HUES64 (cell line): ENCODE results near the gene THSD4.
A peak's percentile ranks its signal among the peaks of the same experiment; 100 is the strongest.

ENCODE experiments used
- H3K27ac ChIP-seq: 2 replicates; pipeline ENCODE4 v1.7.0; 2013; ENCODE audit warnings: low read depth, low read length, inconsistent platforms
- H3K27me3 ChIP-seq: 2 replicates; pipeline ENCODE4 v1.6.1; 2013; ENCODE audit warnings: mild to moderate bottlenecking, low read length; ENCODE audit not compliant: insufficient read depth
- H3K36me3 ChIP-seq: 2 replicates; pipeline ENCODE4 v1.6.1; 2013; ENCODE audit warnings: mild to moderate bottlenecking, low read length; ENCODE audit not compliant: insufficient read depth
- H3K4me1 ChIP-seq: 2 replicates; pipeline ENCODE4 v1.6.1; 2013; ENCODE audit warnings: mild to moderate bottlenecking, low read length, moderate library complexity; ENCODE audit not compliant: insufficient read depth
- H3K4me3 ChIP-seq: 2 replicates; pipeline ENCODE4 v1.5.1; 2013; ENCODE audit warnings: mild to moderate bottlenecking, low read length, moderate library complexity
- H3K9ac ChIP-seq: 2 replicates; pipeline ENCODE4 v1.6.1; 2013; ENCODE audit warnings: mild to moderate bottlenecking, low read depth, low read length
- H3K9me3 ChIP-seq: 2 replicates; pipeline ENCODE4 v1.6.1; 2013; ENCODE audit warnings: low read depth, low read length; ENCODE audit not compliant: insufficient read depth
- WGBS: fragments of 150-250, 120-280 bp; methylation state at CpG from one replicate; pipeline ENCODE4 v1.1.7; 2013; ENCODE audit warnings: missing lambda C conversion rate; 5-methylcytosine and 5-hydroxymethylcytosine counted together

THSD4 gene

DNA sequence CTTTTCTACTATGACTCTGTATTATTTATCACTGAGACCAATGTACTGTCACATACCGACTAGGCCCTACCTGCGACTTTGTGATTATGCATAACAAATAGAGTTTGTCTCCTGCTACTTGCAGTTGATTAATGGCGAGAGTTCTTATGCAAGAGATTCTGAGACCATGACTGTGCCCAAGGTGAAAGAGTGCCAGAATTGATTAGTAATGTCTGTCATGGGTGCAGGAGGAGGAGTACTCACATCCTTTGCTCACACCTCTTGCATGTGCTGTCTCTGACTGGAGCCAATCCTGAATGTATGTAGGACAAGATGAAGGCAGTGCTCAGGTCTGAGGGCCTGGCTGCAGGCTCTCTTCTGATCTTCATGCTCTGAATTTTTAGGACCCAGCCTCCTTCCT, 260.7 kb downstream of the THSD4 start:
- H3K36me3 ChIP-seq = no peaks in the 10 kb centered on the region
- no peak overlapping the region for H3K4me3 ChIP-seq
- H3K4me1 ChIP-seq = no peaks in the 10 kb centered on the region
- no peak overlapping the region for H3K27ac ChIP-seq
- no peaks in the 10 kb centered on the region for H3K27me3 ChIP-seq
- H3K9me3 ChIP-seq = no peaks in the 10 kb centered on the region
- no peak overlapping the region for H3K9ac ChIP-seq
- WGBS = 91% methylated on average over 3 of the region's 3 CpGs

GRCh38 chr15:71379893-71380292, 264.6 kb downstream of the THSD4 start:
- Histone ChIP-seq H3K4me3 (no peak overlapping the region), H3K27me3 (no peaks in the 10 kb centered on the region), H3K9ac (no peak overlapping the region), H3K27ac (no peak overlapping the region), H3K4me1 (peaks cover 25% of the 10 kb centered on the region), H3K9me3 (no peaks in the 10 kb centered on the region), H3K36me3 (no peaks in the 10 kb centered on the region)
- 98% methylated on average over 2 of the region's 2 CpGs for WGBS

DNA sequence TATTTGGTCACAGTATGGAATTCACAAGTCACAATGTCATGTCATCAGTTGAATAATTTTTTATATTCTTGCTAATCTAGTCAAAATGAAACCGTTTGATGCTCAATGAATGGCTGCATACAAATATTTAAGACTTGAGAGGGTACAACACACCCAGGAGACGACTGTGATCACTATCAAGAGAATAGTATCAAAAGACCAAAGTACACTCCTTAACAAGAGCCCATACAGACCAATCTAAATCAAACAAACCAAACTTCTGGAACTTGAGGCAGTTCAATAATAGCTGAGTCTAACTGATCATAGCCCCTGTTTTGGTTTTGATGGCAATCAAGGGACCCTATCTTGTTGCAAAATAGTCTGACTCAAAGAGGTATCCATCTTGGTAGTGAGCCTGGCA, 265.1 kb downstream of the THSD4 start:
- WGBS = 92% methylated on average over 2 of the region's 2 CpGs
- no peaks in the 10 kb centered on the region for H3K36me3 ChIP-seq
- no peaks in the 10 kb centered on the region for H3K27me3 ChIP-seq
- no peaks in the 10 kb centered on the region for H3K9me3 ChIP-seq
- peaks cover 29% of the 10 kb centered on the region for H3K4me1 ChIP-seq
- no peak overlapping the region for H3K27ac ChIP-seq
- no peak overlapping the region for H3K4me3 ChIP-seq
- H3K9ac ChIP-seq = no peak overlapping the region

DNA sequence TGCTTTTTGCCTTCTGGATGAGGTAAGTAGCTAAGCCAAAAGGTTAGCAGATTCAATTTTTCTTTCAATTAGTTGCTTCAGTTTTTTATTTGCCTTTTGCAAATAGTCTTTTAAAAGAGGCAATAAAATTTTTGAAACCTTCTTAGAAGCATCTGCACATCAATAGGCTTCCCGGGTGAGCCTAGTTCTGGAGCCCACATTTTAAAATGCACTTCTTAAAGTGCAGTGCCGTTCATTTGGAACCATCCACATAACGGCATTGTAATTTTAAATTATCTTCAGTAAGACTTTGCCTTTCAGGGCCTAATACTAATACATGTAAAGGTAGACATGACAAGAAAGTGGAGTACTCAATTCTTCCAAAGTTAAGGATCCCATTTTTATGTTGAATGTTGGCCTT, 269.2 kb downstream of the THSD4 start:
- Histone ChIP-seq H3K27me3 (no peaks in the 10 kb centered on the region), H3K36me3 (no peaks in the 10 kb centered on the region), H3K4me1 (peaks cover 60% of the 10 kb centered on the region), H3K27ac (peak overlapping the region; percentile 94; the same call in 1 of the 2 replicates), H3K9ac (no peak overlapping the region), H3K9me3 (no peaks in the 10 kb centered on the region), H3K4me3 (no peak overlapping the region)
- WGBS = 69% methylated on average over 3 of the region's 3 CpGs

GRCh38 chr15:71385026-71385425, 269.8 kb downstream of the THSD4 start:
- no peaks in the 10 kb centered on the region for H3K27me3 ChIP-seq
- H3K36me3 ChIP-seq = no peaks in the 10 kb centered on the region
- H3K4me3 ChIP-seq = no peak overlapping the region
- peaks cover 60% of the 10 kb centered on the region for H3K4me1 ChIP-seq
- WGBS = 74% methylated on average over 4 of the region's 4 CpGs
- H3K9me3 ChIP-seq = no peaks in the 10 kb centered on the region
- H3K9ac ChIP-seq = no peak overlapping the region
- H3K27ac ChIP-seq = peak overlapping the region; percentile 94

GRCh38 chr15:71385457-71385856, 270.2 kb downstream of the THSD4 start:
- Histone ChIP-seq H3K36me3 (no peaks in the 10 kb centered on the region), H3K9ac (0 out of 2 replicates have a peak overlapping the region, but pooled peaks have one; percentile 4), H3K27me3 (no peaks in the 10 kb centered on the region), H3K27ac (peak overlapping the region; percentile 94), H3K4me1 (peaks cover 60% of the 10 kb centered on the region), H3K9me3 (no peaks in the 10 kb centered on the region), H3K4me3 (no peak overlapping the region)
- 80% methylated on average over 2 of the region's 5 CpGs for WGBS

DNA sequence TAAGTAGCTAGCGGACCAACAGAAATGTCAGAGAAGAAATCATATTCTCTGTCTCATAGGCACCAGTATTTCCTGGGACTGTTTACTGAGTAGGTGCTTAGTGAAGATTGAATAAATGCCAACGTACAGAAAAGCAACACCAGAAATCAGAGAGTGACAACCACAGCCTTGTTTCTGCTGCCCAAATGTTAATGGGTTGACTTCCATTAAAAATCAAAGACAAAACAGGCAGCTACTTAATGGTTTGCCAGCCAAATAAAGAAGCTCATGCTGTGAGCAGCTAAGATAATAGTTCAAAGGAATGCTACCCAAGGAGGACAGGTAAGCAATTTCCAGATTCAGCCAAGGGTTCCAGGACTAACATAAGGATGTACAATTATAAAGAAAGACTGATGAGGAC, 270.7 kb downstream of the THSD4 start:
- WGBS = 56% methylated on average over 2 of the region's 2 CpGs
- Histone ChIP-seq H3K9ac (0 out of 2 replicates have a peak overlapping the region, but pooled peaks have one; percentile 4), H3K27ac (peak overlapping the region; percentile 94), H3K4me1 (peaks cover 60% of the 10 kb centered on the region), H3K4me3 (peak overlapping the region; percentile 26; the same call in 1 of the 2 replicates), H3K36me3 (no peaks in the 10 kb centered on the region), H3K9me3 (no peaks in the 10 kb centered on the region), H3K27me3 (no peaks in the 10 kb centered on the region)

GRCh38 chr15:71386448-71387236, 271.4 kb downstream of the THSD4 start:
- peaks cover 60% of the 10 kb centered on the region for H3K4me1 ChIP-seq
- H3K36me3 ChIP-seq = no peaks in the 10 kb centered on the region
- no peaks in the 10 kb centered on the region for H3K27me3 ChIP-seq
- H3K4me3 ChIP-seq = peak overlapping the region; percentile 26
- H3K9me3 ChIP-seq = no peaks in the 10 kb centered on the region
- WGBS = 5% methylated on average over 10 of the region's 10 CpGs
- H3K9ac ChIP-seq = peak overlapping the region; percentile 49
- H3K27ac ChIP-seq = peak overlapping the region; percentile 94

DNA sequence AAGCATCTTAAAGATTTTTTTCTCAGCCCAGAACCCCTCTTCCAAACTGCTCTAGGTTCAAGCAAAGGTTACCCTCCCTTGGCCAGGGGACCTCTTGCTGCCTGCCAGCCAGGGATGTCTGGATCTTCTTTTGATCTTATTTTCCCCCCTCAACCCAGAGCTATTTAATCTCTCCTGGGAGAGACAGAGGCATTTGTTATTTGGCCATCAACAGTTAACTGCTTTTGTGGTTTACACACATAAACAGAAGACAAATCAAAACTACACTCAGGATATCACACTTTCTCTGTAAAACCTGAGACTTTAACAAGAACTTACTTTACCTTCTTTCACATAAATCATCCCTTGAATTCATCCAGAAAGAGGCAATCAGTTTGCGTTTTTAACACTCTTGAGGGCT, 272.5 kb downstream of the THSD4 start:
- 0 out of 2 replicates have a peak overlapping the region, but pooled peaks have one; percentile 20 for H3K4me3 ChIP-seq
- WGBS = 56% methylated on average over 1 of the region's 1 CpG
- H3K36me3 ChIP-seq = no peaks in the 10 kb centered on the region
- H3K9ac ChIP-seq = peak overlapping the region; percentile 18; the same call in 1 of the 2 replicates
- peak overlapping the region; percentile 94 for H3K27ac ChIP-seq
- peaks cover 62% of the 10 kb centered on the region for H3K4me1 ChIP-seq
- H3K27me3 ChIP-seq = no peaks in the 10 kb centered on the region
- no peaks in the 10 kb centered on the region for H3K9me3 ChIP-seq

- no peaks in the 10 kb centered on the region for H3K27me3 ChIP-seq
- WGBS = 91% methylated on average over 2 of the region's 2 CpGs
- no peak overlapping the region for H3K4me3 ChIP-seq
- H3K4me1 ChIP-seq = peaks cover 52% of the 10 kb centered on the region
- H3K9me3 ChIP-seq = no peaks in the 10 kb centered on the region
- no peak overlapping the region for H3K9ac ChIP-seq
- H3K27ac ChIP-seq = no peak overlapping the region
- H3K36me3 ChIP-seq = no peaks in the 10 kb centered on the region
Observed at GRCh38 chr15:71390096-71390495, 274.8 kb downstream of the THSD4 start.

GRCh38 chr15:71391421-71392088, 276.3 kb downstream of the THSD4 start:
- 93% methylated on average over 6 of the region's 6 CpGs for WGBS
- Histone ChIP-seq H3K27ac (no peak overlapping the region), H3K4me1 (peaks cover 37% of the 10 kb centered on the region), H3K36me3 (no peaks in the 10 kb centered on the region), H3K9me3 (no peaks in the 10 kb centered on the region), H3K27me3 (no peaks in the 10 kb centered on the region), H3K9ac (no peak overlapping the region), H3K4me3 (no peak overlapping the region)
